H1 (cell line): ENCODE measurements around the gene ADH4. TPM values are rescaled to one million over a fixed set of nuclear protein-coding genes. Genes with fewer than 3 reads are reported as not detected.

Experiments
- CTCF ChIA-PET: fragments of 300-600 bp; sonication (Branson Sonifier 250); formaldehyde crosslinking; loops from one replicate; lab custom pipeline; 2021; ENCODE audit not compliant: partially characterized antibody; lab: Charles Lee
- POLR2A ChIA-PET: fragments of 300-600 bp; sonication (Branson Sonifier 250); formaldehyde crosslinking; loops from one replicate; lab custom pipeline; 2021; ENCODE audit warnings: inconsistent platforms; ENCODE audit not compliant: partially characterized antibody; lab: Charles Lee
- DNase-seq, 2 experiments: peaks; one replicate each; pipeline versions ENCODE4 v3.0.0 to v3.0.0-alpha.2; 2010 to 2022; ENCODE audit warnings: low spot score in 2 of 2, low read depth in 1 of 2, mixed read lengths in 1 of 2
- FAIRE-seq: peaks from 2 replicates; lab custom pipeline; 2011; peaks lifted over from hg19 to GRCh38; lab: Jason Lieb, UNC
- H2AFZ ChIP-seq: 2 replicates; pipeline ENCODE4 v1.8.1; 2012; ENCODE audit warnings: low read length, inconsistent platforms
- H2AK5ac ChIP-seq: 2 replicates; pipeline ENCODE4 v1.6.1; 2013; ENCODE audit warnings: low read depth, low read length
- H2BK120ac ChIP-seq: replicated peaks from 2 replicates; pipeline ENCODE3; 2013; ENCODE audit warnings: low read depth, low read length, inconsistent platforms
- H2BK12ac ChIP-seq: 2 replicates; pipeline ENCODE4 v1.6.1; 2013; ENCODE audit warnings: low read depth, low read length
- H2BK15ac ChIP-seq: 2 replicates; pipeline ENCODE4 v1.6.1; 2013; ENCODE audit warnings: low read length
- H2BK20ac ChIP-seq: 2 replicates; pipeline ENCODE4 v1.6.1; 2013; ENCODE audit warnings: low read length
- H2BK5ac ChIP-seq: 2 replicates; pipeline ENCODE4 v1.6.1; 2013; ENCODE audit warnings: low read depth, low read length
- H3K14ac ChIP-seq: 2 replicates; pipeline ENCODE4 v1.6.1; 2013; ENCODE audit warnings: inconsistent platforms; ENCODE audit not compliant: insufficient read length
- H3K18ac ChIP-seq: 2 replicates; pipeline ENCODE4 v1.6.1; 2013; ENCODE audit warnings: low read length; ENCODE audit errors: extremely low read depth
- H3K23ac ChIP-seq: 2 replicates; pipeline ENCODE4 v1.6.1; 2013; ENCODE audit warnings: inconsistent platforms; ENCODE audit not compliant: insufficient read length
- H3K23me2 ChIP-seq: 2 replicates; pipeline ENCODE4 v1.6.1; 2013; ENCODE audit warnings: low read depth, low read length
- H3K27ac ChIP-seq: 2 replicates; pipeline ENCODE4 v1.6.1; 2011; ENCODE audit warnings: low read depth, low read length, inconsistent platforms
- H3K27me3 ChIP-seq, 4 experiments: replicated peaks in 1 of 4; 1 replicate in 1 of 4; 2 replicates in 3 of 4; pipeline versions ENCODE4 v1.6.1 to v1.8.1; 2011 to 2013; ENCODE audit warnings: low read length in 3 of 4, mild to moderate bottlenecking in 3 of 4, inconsistent platforms in 2 of 4, mixed read lengths in 2 of 4, moderate library complexity in 1 of 4; ENCODE audit not compliant: control insufficient read depth in 3 of 4, insufficient read depth in 3 of 4; ENCODE audit errors: extremely low read depth in 1 of 4
- H3K36me3 ChIP-seq, 4 experiments: 2 replicates each; pipeline versions ENCODE4 v1.6.1 to v1.8.1; 2011 to 2013; ENCODE audit warnings: mild to moderate bottlenecking in 4 of 4, low read length in 3 of 4, moderate library complexity in 2 of 4, control low read depth in 1 of 4, inconsistent platforms in 1 of 4; ENCODE audit not compliant: insufficient read depth in 4 of 4, control insufficient read depth in 2 of 4
- H3K4ac ChIP-seq: replicated peaks from 2 replicates; pipeline ENCODE3; 2013; ENCODE audit warnings: low read length, low read depth, mixed read lengths, inconsistent platforms; ENCODE audit not compliant: insufficient read length
- H3K4me1 ChIP-seq, 4 experiments: replicated peaks in 1 of 4; 1 replicate in 1 of 4; 2 replicates in 3 of 4; pipeline versions ENCODE4 v1.6.1 to v1.8.1; 2011 to 2013; ENCODE audit warnings: low read length in 3 of 4, inconsistent platforms in 2 of 4, mixed read lengths in 1 of 4; ENCODE audit not compliant: insufficient read depth in 4 of 4, control insufficient read depth in 3 of 4
- H3K4me2 ChIP-seq, 2 experiments: 2 replicates each; pipeline versions ENCODE4 v1.6.1 to v1.8.1; 2011 to 2013; ENCODE audit warnings: low read depth in 2 of 2, low read length in 2 of 2, control low read depth in 1 of 2, inconsistent platforms in 1 of 2, mild to moderate bottlenecking in 1 of 2; ENCODE audit not compliant: insufficient read depth in 1 of 2
- H3K4me3 ChIP-seq, 4 experiments: fragments of 200-600, 300-600 bp in 1 of 4; sonication (generic), shearing (Covaris generic), sonication (Bioruptor Twin) in 1 of 4; 2 replicates each; pipeline versions ENCODE4 v1.5.1 to v1.8.1; 2011 to 2016; ENCODE audit warnings: low read length in 4 of 4, low read depth in 3 of 4, control low read depth in 2 of 4, inconsistent platforms in 2 of 4, mild to moderate bottlenecking in 2 of 4, mixed read lengths in 1 of 4, moderate library complexity in 1 of 4; ENCODE audit not compliant: insufficient read depth in 2 of 4; ENCODE audit errors: extremely low read depth in 1 of 4
- H3K56ac ChIP-seq: replicated peaks from 2 replicates; pipeline ENCODE3; 2013; ENCODE audit warnings: low read depth, mild to moderate bottlenecking, mixed read lengths, low read length, inconsistent platforms; ENCODE audit not compliant: insufficient read length
- H3K79me1 ChIP-seq: 2 replicates; pipeline ENCODE4 v1.6.1; 2013; ENCODE audit warnings: low read depth, low read length, control low read depth
- H3K79me2 ChIP-seq, 2 experiments: 2 replicates each; pipeline versions ENCODE4 v1.6.1 to v1.8.1; 2012 to 2013; ENCODE audit warnings: low read length in 2 of 2, mild to moderate bottlenecking in 2 of 2, inconsistent platforms in 1 of 2; ENCODE audit not compliant: insufficient read depth in 2 of 2, control insufficient read depth in 1 of 2
- H3K9ac ChIP-seq, 4 experiments: replicated peaks in 1 of 4; 1 replicate in 1 of 4; 2 replicates in 3 of 4; pipeline versions ENCODE4 v1.6.1 to v1.8.1; 2011 to 2013; ENCODE audit warnings: low read depth in 3 of 4, low read length in 3 of 4, control low read depth in 2 of 4, mild to moderate bottlenecking in 2 of 4, moderate library complexity in 2 of 4, inconsistent platforms in 1 of 4; ENCODE audit errors: extremely low read depth in 1 of 4
- H3K9me3 ChIP-seq, 2 experiments: 2 replicates each; pipeline versions ENCODE4 v1.6.1 to v1.8.1; 2012 to 2013; ENCODE audit warnings: mild to moderate bottlenecking in 2 of 2, moderate library complexity in 2 of 2, control low read depth in 1 of 2, inconsistent platforms in 1 of 2, low read depth in 1 of 2, low read length in 1 of 2, mixed read lengths in 1 of 2; ENCODE audit not compliant: insufficient read depth in 2 of 2
- H4K20me1 ChIP-seq, 2 experiments: replicated peaks in 1 of 2; 2 replicates each; pipeline versions ENCODE3 to v1.8.1; 2011 to 2013; ENCODE audit warnings: inconsistent platforms in 2 of 2, low read length in 2 of 2, mild to moderate bottlenecking in 1 of 2; ENCODE audit not compliant: insufficient read depth in 2 of 2, control insufficient read depth in 1 of 2
- H4K5ac ChIP-seq: 2 replicates; pipeline ENCODE4 v1.6.1; 2013; ENCODE audit warnings: low read length, low read depth, mixed read lengths, inconsistent platforms; ENCODE audit not compliant: insufficient read length
- H4K8ac ChIP-seq: 2 replicates; pipeline ENCODE4 v1.8.0; 2013; ENCODE audit warnings: mild to moderate bottlenecking, moderate library complexity, low read length, inconsistent platforms; ENCODE audit not compliant: insufficient read depth; ENCODE audit errors: extremely low read depth
- H4K91ac ChIP-seq: replicated peaks from 2 replicates; pipeline ENCODE3; 2013; ENCODE audit warnings: low read length, mixed read lengths, inconsistent platforms; ENCODE audit not compliant: insufficient read length
- ATF2 ChIP-seq: IDR thresholded peaks from 2 replicates; pipeline ENCODE4 v1.6.1; 2012; ENCODE audit warnings: low read length, inconsistent platforms
- BCL11A ChIP-seq, 2 experiments: IDR thresholded peaks; one replicate each; pipeline ENCODE4 v1.6.1; 2011; ENCODE audit warnings: low read depth in 2 of 2, low read length in 2 of 2, mild to moderate bottlenecking in 2 of 2
- CHD1 ChIP-seq: IDR thresholded peaks from 2 replicates; pipeline ENCODE4 v1.6.1; 2012; ENCODE audit warnings: low read depth, low read length, improper control_type of control experiment
- CTCF ChIP-seq, 3 experiments: IDR thresholded peaks; 1 replicate in 2 of 3; 2 replicates in 1 of 3; pipeline versions ENCODE4 v1.5.1 to v1.6.1; 2011; ENCODE audit warnings: low read length in 3 of 3, mild to moderate bottlenecking in 3 of 3, inconsistent platforms in 2 of 3, low read depth in 1 of 3, moderate library complexity in 1 of 3; ENCODE audit not compliant: insufficient read depth in 1 of 3; ENCODE audit errors: control extremely low read depth in 1 of 3
- KDM5A ChIP-seq: fragments of 200-600 bp; IDR thresholded peaks from 2 replicates; pipeline ENCODE4 v1.7.1; 2012; ENCODE audit warnings: mild to moderate bottlenecking, low read length, inconsistent platforms, mixed read lengths
- POU5F1 ChIP-seq: IDR thresholded peaks from 2 replicates; pipeline ENCODE4 v1.6.1; 2011; ENCODE audit warnings: low read depth, mild to moderate bottlenecking, low read length, moderate library complexity
- RFX5 ChIP-seq: IDR thresholded peaks from 2 replicates; pipeline ENCODE4 v1.6.1; 2011; ENCODE audit warnings: low read depth, low read length, improper control_type of control experiment, borderline replicate concordance
- SP1 ChIP-seq: IDR thresholded peaks from 2 replicates; pipeline ENCODE4 v1.6.1; 2011; ENCODE audit warnings: low read depth, low read length
- WGBS, 2 experiments: shearing (Covaris generic) in 1 of 2; methylation state at CpG; one replicate each; pipeline versions ENCODE4 v1.1.6 to v1.1.7; 2013 to 2015; ENCODE audit warnings: low lambda C conversion rate in 2 of 2, mixed read lengths in 2 of 2, inconsistent platforms in 1 of 2, low coverage in 1 of 2, missing lambda C conversion rate in 1 of 2; ENCODE audit not compliant: insufficient replicate concordance in 2 of 2, insufficient coverage in 1 of 2, insufficient read length in 1 of 2; ENCODE audit errors: extremely low coverage in 1 of 2, missing lambda C conversion rate in 1 of 2; 5-methylcytosine and 5-hydroxymethylcytosine counted together
- long read RNA-seq, 2 experiments: library from RNA in 1 of 2; library from capped mRNA in 1 of 2; stranded (forward); transcript quantifications; one replicate each; pipeline ENCODE4 v2.0.0, GENCODE V29; 2021; ENCODE audit warnings: inconsistent platforms in 1 of 2
- polyA minus RNA-seq, 3 experiments: library from RNA; depleted of rRNA, polyadenylated mRNA; stranded (reverse); fragments of >200 nt; gene quantifications; 1 replicate in 2 of 3; 2 replicates in 1 of 3; pipeline ENCODE4 v1.2.3, GENCODE V29; 2011
- polyA plus RNA-seq, 7 experiments: library from polyadenylated mRNA; depleted of rRNA in 3 of 7; stranded (reverse) in 5 of 7; unstranded in 2 of 7; fragments of >200 nt in 5 of 7; fragments of 200-250 nt in 2 of 7; gene quantifications; 1 replicate in 5 of 7; 2 replicates in 1 of 7; 4 replicates in 1 of 7; pipeline versions ENCODE4 v1.2.1 to v1.2.3, GENCODE V29; 2011 to 2013; ENCODE audit warnings: missing spikeins in 2 of 7, mixed read lengths in 2 of 7
- total RNA-seq: library from RNA; stranded (reverse); fragmentation: NEBNext Ultra II Directional; extraction: Animal tissue kit (Norgen Biotek cat#: 25700); gene quantifications from 2 replicates; pipeline ENCODE4 v1.2.1, GENCODE V29; 2021

Gene ADH4
- total RNA-seq: not detected in 2 replicates
- not detected in 2 replicates for polyA plus RNA-seq (2011; rRNA removed)
- not detected for polyA plus RNA-seq (2011; cell fraction: cytosol; rRNA removed)
- not detected for polyA plus RNA-seq (2011; cell fraction: nucleus; rRNA removed)
- polyA plus RNA-seq (2012, experiment 1 of 2): not detected in 4 replicates
- not detected for polyA plus RNA-seq (2012, experiment 2 of 2)
- polyA plus RNA-seq (2013, experiment 1 of 2): not detected
- not detected for polyA plus RNA-seq (2013, experiment 2 of 2)
- not detected in 2 replicates for polyA minus RNA-seq (2011; rRNA and poly(A)+ RNA removed)
- not detected for polyA minus RNA-seq (2011; cell fraction: cytosol; rRNA and poly(A)+ RNA removed)
- not detected for polyA minus RNA-seq (2011; cell fraction: nucleus; rRNA and poly(A)+ RNA removed)
- long read RNA-seq, experiment 1: 0 reads
- long read RNA-seq, experiment 2, partial matches to known transcripts: 2 of 2 reads
- long read RNA-seq, experiment 2, other reads (novel, unspliced or antisense): 0 of 2 reads

- no peak within 1 kb of the TSS for H3K9ac ChIP-seq
- no peak within 1 kb of the TSS for H2AK5ac ChIP-seq
- no peak within 1 kb of the TSS for H3K18ac ChIP-seq
- no peak within 1 kb of the TSS for H3K4me3 ChIP-seq
- CTCF ChIA-PET: interaction anchor here (0.6 to 1.0 kb wide), 2 partner anchors 9 to 13 kb away, joined by 3 read pairs; no protein-coding TSS in a partner anchor
- no peaks in the 10 kb centered on the region for H3K79me1 ChIP-seq
- FAIRE-seq: no peak
- H3K56ac ChIP-seq: no peak within 1 kb of the TSS
- H3K27ac ChIP-seq: no peak within 1 kb of the TSS
- no peak within 1 kb of the TSS for H2BK120ac ChIP-seq
- no peak within 1 kb of the TSS for H2BK20ac ChIP-seq
- H3K36me3 ChIP-seq: no peaks in the 10 kb centered on the region
- no peak within 1 kb of the TSS for H2AFZ ChIP-seq
- no peak within 1 kb of the TSS for H4K91ac ChIP-seq
- no peaks in the 10 kb centered on the region; a peak in 2 of 7 replicates for H3K4me1 ChIP-seq
- POLR2A ChIA-PET: no interaction called here
- H3K27me3 ChIP-seq: no peaks in the 10 kb centered on the region
- no peak within 1 kb of the TSS for H3K4me2 ChIP-seq
- no peaks in the 10 kb centered on the region for H3K9me3 ChIP-seq
- DNase-seq: no peak
- no peak within 1 kb of the TSS for H2BK5ac ChIP-seq
- H3K79me2 ChIP-seq: no peaks in the 10 kb centered on the region
- H3K14ac ChIP-seq: no peak within 1 kb of the TSS
- H2BK15ac ChIP-seq: no peak within 1 kb of the TSS
- no peak within 1 kb of the TSS for H2BK12ac ChIP-seq
- no peak within 1 kb of the TSS for H3K23ac ChIP-seq
- 78% methylated on average over 2 of the region's 2 CpGs; no CpG with 5 or more reads in 1 of the 2 experiments for WGBS, 2 experiments
- H4K8ac ChIP-seq: no peak within 1 kb of the TSS
- no peaks in the 10 kb centered on the region for H3K23me2 ChIP-seq
- H4K5ac ChIP-seq: no peak within 1 kb of the TSS
- no peaks in the 10 kb centered on the region for H4K20me1 ChIP-seq
- H3K4ac ChIP-seq: no peak within 1 kb of the TSS
- TF ChIP-seq BCL11A (IDR thresholded peaks at IDR 0.05; ENCODE audit: low read depth in 2 of 2, low read length in 2 of 2) (no peak), KDM5A (no peak), SP1 (no peak), CTCF (IDR thresholded peaks at IDR 0.05; ENCODE audit: control extremely low read depth in 1 of 3, insufficient read depth in 1 of 3, low read depth in 1 of 3, low read length in 3 of 3) (no peak), CHD1 (no peak), RFX5 (no peak), POU5F1 (no peak), ATF2 (no peak)
Observed at GRCh38 chr4:99144070-99144469, at the start of gene ADH4. ADH4 (minus strand) TSS chr4:99144297; CDS start chr4:99144222, 75 bp downstream.
